K562 (cell line): ENCODE results near the gene NEU1. TPM values are rescaled to one million over a fixed set of nuclear protein-coding genes. Genes with fewer than 3 reads are reported as not detected.

Experiments
- MYC ChIP-seq, 2 experiments: fragments of 250-450 bp in 1 of 2; sonication (Bioruptor Pico) in 1 of 2; IDR thresholded peaks; 2 replicates each; pipeline versions ENCODE4 v1.5.1 to v1.6.1; 2012 to 2021; ENCODE audit warnings: low read depth in 2 of 2, borderline replicate concordance in 1 of 2, improper control_type of control experiment in 1 of 2, low read length in 1 of 2, mild to moderate bottlenecking in 1 of 2, moderate library complexity in 1 of 2
- NCOA6 ChIP-seq: fragments of 450-650 bp; IDR thresholded peaks from 2 replicates; pipeline ENCODE4 v1.6.1; 2017; ENCODE audit warnings: mild to moderate bottlenecking
- NR2C1 ChIP-seq, 2 experiments: fragments of 450-650 bp; IDR thresholded peaks; 2 replicates each; pipeline ENCODE4 v1.6.1; 2017; ENCODE audit warnings: mild to moderate bottlenecking in 2 of 2, antibody characterized with exemption in 1 of 2, inconsistent platforms in 1 of 2, missing compliant biosample characterization in 1 of 2, missing genetic modification characterization in 1 of 2
- RFX5 ChIP-seq: IDR thresholded peaks from 2 replicates; pipeline ENCODE4 v1.6.1; 2011; ENCODE audit warnings: low read depth, mild to moderate bottlenecking, improper control_type of control experiment, low read length
- SRSF3 ChIP-seq: fragments of 200-400 bp; formaldehyde crosslinking; IDR thresholded peaks from 2 replicates; pipeline ENCODE4 v1.6.1; 2016; ENCODE audit warnings: mild to moderate bottlenecking, low read length, moderate library complexity; ENCODE audit not compliant: insufficient read depth
- STAG1 ChIP-seq: sonication (generic); formaldehyde crosslinking; IDR thresholded peaks from 2 replicates; pipeline ENCODE4 v1.5.0; 2020; ENCODE audit warnings: missing genetic modification reagents, borderline replicate concordance
- TOE1 ChIP-seq, 2 experiments: fragments of 450-650 bp in 1 of 2; sonication (generic) in 1 of 2; formaldehyde crosslinking in 1 of 2; IDR thresholded peaks; 2 replicates each; pipeline versions ENCODE4 v1.7.1 to v1.8.0; 2016 to 2022; ENCODE audit warnings: borderline replicate concordance in 2 of 2, mild to moderate bottlenecking in 2 of 2, antibody characterized with exemption in 1 of 2, inconsistent platforms in 1 of 2, low read depth in 1 of 2, missing genetic modification reagents in 1 of 2, moderate library complexity in 1 of 2
- polyA plus RNA-seq, 8 experiments: library from polyadenylated mRNA; depleted of rRNA in 4 of 8; stranded (reverse) in 5 of 8; unstranded in 3 of 8; fragments of >200 nt; fragmentation: Nextera tagmentation in 2 of 8; fragmentation: Illumina TruSeq in 1 of 8; extraction: Ambion mirVana in 2 of 8; extraction: Trizol in 1 of 8; gene quantifications; 2 replicates each; pipeline versions ENCODE4 v1.2.1 to v1.2.3, GENCODE V29; 2011 to 2014; ENCODE audit warnings: inconsistent platforms in 1 of 8, missing spikeins in 1 of 8
- total RNA-seq, 7 experiments: library from RNA; depleted of rRNA in 6 of 7; stranded (reverse); fragments of >200 nt in 6 of 7; fragmentation: Illumina TruSeq in 2 of 7; extraction: Trizol in 2 of 7; gene quantifications; 2 replicates each; pipeline versions ENCODE4 v1.2.1 to v1.2.3, GENCODE V29; 2011 to 2021; ENCODE audit warnings: low replicate concordance in 1 of 7
- TF ChIP-seq, protein P1 (sequence below): fragments of 200-800 bp; sonication (Bioruptor generic); IDR thresholded peaks from 2 replicates; pipeline ENCODE4 v1.6.1; 2017; ENCODE audit warnings: missing genetic modification characterization, missing compliant biosample characterization
- TF ChIP-seq, protein P2 (sequence below): sonication (generic); formaldehyde crosslinking; IDR thresholded peaks from 2 replicates; pipeline ENCODE4 v1.9.0; 2022; ENCODE audit warnings: mild to moderate bottlenecking, missing genetic modification reagents
- TF ChIP-seq, protein P3 (sequence below): sonication (generic); formaldehyde crosslinking; IDR thresholded peaks from 2 replicates; pipeline ENCODE4 v1.8.0; 2022; ENCODE audit warnings: mild to moderate bottlenecking, missing genetic modification reagents, borderline replicate concordance
- TF ChIP-seq, protein P4 (sequence below): sonication (generic); formaldehyde crosslinking; IDR thresholded peaks from 2 replicates; pipeline ENCODE4 v1.8.1; 2022; ENCODE audit warnings: missing genetic modification reagents
- TF ChIP-seq, protein P5 (sequence below): IDR thresholded peaks from 3 replicates; pipeline ENCODE4 v1.6.1; 2011; ENCODE audit warnings: borderline replicate concordance, mild to moderate bottlenecking, moderate library complexity; ENCODE audit not compliant: insufficient read length; ENCODE audit errors: extremely low read depth
- TF ChIP-seq, protein P6 (sequence below): fragments of 450-650 bp; formaldehyde crosslinking; IDR thresholded peaks from 2 replicates; pipeline ENCODE4 v1.4.0; 2022; ENCODE audit warnings: missing genetic modification characterization

The NEU1 gene
- total and polyA plus RNA-seq, 9 of the 15 experiments (the other 6 are each of a cell fraction or from before 2014, with no cell fraction given): 14.8 to 67.8 (median 51.0) TPM

DNA sequence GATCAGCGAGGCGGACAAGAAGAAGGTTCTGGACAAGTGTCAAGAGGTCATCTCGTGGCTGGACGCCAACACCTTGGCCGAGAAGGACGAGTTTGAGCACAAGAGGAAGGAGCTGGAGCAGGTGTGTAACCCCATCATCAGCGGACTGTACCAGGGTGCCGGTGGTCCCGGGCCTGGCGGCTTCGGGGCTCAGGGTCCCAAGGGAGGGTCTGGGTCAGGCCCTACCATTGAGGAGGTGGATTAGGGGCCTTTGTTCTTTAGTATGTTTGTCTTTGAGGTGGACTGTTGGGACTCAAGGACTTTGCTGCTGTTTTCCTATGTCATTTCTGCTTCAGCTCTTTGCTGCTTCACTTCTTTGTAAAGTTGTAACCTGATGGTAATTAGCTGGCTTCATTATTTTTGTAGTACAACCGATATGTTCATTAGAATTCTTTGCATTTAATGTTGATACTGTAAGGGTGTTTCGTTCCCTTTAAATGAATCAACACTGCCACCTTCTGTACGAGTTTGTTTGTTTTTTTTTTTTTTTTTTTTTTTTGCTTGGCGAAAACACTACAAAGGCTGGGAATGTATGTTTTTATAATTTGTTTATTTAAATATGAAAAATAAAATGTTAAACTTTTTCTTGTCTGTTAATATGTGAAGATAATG is 32.9 kb downstream of the NEU1 start (continued):
- TF ChIP-seq, protein P1, sequence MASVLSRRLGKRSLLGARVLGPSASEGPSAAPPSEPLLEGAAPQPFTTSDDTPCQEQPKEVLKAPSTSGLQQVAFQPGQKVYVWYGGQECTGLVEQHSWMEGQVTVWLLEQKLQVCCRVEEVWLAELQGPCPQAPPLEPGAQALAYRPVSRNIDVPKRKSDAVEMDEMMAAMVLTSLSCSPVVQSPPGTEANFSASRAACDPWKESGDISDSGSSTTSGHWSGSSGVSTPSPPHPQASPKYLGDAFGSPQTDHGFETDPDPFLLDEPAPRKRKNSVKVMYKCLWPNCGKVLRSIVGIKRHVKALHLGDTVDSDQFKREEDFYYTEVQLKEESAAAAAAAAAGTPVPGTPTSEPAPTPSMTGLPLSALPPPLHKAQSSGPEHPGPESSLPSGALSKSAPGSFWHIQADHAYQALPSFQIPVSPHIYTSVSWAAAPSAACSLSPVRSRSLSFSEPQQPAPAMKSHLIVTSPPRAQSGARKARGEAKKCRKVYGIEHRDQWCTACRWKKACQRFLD (CRISPR knock-in tag): no peak
- TF ChIP-seq STAG1 (CRISPR knock-in tag) (no peak), NR2C1 (IDR thresholded peaks at IDR 0.05) (no peak), NR2C1 (tag; IDR thresholded peaks at IDR 0.05) (no peak), NCOA6 (no peak), TOE1 (IDR thresholded peaks at IDR 0.05; ENCODE audit: borderline replicate concordance) (no peak), TOE1 (CRISPR knock-in tag; IDR thresholded peaks at IDR 0.05; ENCODE audit: borderline replicate concordance, low read depth) (no peak), SRSF3 (no peak), RFX5 (no peak), MYC (IDR thresholded peaks at IDR 0.05; ENCODE audit: low read depth, low read length) (no peak), MYC (CRISPR knock-in tag; IDR thresholded peaks at IDR 0.05; ENCODE audit: borderline replicate concordance, low read depth) (no peak)
- TF ChIP-seq, protein P2, sequence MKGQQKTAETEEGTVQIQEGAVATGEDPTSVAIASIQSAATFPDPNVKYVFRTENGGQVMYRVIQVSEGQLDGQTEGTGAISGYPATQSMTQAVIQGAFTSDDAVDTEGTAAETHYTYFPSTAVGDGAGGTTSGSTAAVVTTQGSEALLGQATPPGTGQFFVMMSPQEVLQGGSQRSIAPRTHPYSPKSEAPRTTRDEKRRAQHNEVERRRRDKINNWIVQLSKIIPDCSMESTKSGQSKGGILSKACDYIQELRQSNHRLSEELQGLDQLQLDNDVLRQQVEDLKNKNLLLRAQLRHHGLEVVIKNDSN (CRISPR knock-in tag): no peak
- TF ChIP-seq, protein P3, sequence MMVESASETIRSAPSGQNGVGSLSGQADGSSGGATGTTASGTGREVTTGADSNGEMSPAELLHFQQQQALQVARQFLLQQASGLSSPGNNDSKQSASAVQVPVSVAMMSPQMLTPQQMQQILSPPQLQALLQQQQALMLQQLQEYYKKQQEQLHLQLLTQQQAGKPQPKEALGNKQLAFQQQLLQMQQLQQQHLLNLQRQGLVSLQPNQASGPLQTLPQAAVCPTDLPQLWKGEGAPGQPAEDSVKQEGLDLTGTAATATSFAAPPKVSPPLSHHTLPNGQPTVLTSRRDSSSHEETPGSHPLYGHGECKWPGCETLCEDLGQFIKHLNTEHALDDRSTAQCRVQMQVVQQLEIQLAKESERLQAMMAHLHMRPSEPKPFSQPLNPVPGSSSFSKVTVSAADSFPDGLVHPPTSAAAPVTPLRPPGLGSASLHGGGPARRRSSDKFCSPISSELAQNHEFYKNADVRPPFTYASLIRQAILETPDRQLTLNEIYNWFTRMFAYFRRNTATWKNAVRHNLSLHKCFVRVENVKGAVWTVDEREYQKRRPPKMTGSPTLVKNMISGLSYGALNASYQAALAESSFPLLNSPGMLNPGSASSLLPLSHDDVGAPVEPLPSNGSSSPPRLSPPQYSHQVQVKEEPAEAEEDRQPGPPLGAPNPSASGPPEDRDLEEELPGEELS (CRISPR knock-in tag): no peak
- TF ChIP-seq, protein P4, sequence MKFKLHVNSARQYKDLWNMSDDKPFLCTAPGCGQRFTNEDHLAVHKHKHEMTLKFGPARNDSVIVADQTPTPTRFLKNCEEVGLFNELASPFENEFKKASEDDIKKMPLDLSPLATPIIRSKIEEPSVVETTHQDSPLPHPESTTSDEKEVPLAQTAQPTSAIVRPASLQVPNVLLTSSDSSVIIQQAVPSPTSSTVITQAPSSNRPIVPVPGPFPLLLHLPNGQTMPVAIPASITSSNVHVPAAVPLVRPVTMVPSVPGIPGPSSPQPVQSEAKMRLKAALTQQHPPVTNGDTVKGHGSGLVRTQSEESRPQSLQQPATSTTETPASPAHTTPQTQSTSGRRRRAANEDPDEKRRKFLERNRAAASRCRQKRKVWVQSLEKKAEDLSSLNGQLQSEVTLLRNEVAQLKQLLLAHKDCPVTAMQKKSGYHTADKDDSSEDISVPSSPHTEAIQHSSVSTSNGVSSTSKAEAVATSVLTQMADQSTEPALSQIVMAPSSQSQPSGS (CRISPR knock-in tag): no peak
- TF ChIP-seq, protein P5, sequence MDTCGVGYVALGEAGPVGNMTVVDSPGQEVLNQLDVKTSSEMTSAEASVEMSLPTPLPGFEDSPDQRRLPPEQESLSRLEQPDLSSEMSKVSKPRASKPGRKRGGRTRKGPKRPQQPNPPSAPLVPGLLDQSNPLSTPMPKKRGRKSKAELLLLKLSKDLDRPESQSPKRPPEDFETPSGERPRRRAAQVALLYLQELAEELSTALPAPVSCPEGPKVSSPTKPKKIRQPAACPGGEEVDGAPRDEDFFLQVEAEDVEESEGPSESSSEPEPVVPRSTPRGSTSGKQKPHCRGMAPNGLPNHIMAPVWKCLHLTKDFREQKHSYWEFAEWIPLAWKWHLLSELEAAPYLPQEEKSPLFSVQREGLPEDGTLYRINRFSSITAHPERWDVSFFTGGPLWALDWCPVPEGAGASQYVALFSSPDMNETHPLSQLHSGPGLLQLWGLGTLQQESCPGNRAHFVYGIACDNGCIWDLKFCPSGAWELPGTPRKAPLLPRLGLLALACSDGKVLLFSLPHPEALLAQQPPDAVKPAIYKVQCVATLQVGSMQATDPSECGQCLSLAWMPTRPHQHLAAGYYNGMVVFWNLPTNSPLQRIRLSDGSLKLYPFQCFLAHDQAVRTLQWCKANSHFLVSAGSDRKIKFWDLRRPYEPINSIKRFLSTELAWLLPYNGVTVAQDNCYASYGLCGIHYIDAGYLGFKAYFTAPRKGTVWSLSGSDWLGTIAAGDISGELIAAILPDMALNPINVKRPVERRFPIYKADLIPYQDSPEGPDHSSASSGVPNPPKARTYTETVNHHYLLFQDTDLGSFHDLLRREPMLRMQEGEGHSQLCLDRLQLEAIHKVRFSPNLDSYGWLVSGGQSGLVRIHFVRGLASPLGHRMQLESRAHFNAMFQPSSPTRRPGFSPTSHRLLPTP: no peak
- TF ChIP-seq, protein P6, sequence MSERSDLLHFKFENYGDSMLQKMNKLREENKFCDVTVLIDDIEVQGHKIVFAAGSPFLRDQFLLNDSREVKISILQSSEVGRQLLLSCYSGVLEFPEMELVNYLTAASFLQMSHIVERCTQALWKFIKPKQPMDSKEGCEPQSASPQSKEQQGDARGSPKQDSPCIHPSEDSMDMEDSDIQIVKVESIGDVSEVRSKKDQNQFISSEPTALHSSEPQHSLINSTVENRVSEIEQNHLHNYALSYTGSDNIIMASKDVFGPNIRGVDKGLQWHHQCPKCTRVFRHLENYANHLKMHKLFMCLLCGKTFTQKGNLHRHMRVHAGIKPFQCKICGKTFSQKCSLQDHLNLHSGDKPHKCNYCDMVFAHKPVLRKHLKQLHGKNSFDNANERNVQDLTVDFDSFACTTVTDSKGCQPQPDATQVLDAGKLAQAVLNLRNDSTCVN: peak; percentile 73; the same call in 1 of the 2 replicates
